Breast epithelium (tissue), 4 donors: ENCODE measurements around the gene RBM18. TPM values are rescaled to one million over a fixed set of nuclear protein-coding genes. Genes with fewer than 3 reads are reported as not detected.

Source experiments
- DNase-seq, 2 donors: peaks; one replicate each; pipeline ENCODE4 v3.0.0-alpha.2; 2019; ENCODE audit warnings: low spot score in 2 of 2
- H3K27ac ChIP-seq, 2 donors: fragments of 200-600 bp; sonication (generic) in 1 of 2; one replicate each; pipeline ENCODE4 v1.5.1; 2016 to 2019; ENCODE audit warnings: mild to moderate bottlenecking in 1 of 2
- H3K27me3 ChIP-seq, 2 donors: fragments of 200-600 bp; sonication (generic) in 1 of 2; one replicate each; pipeline versions ENCODE4 v1.5.1 to v1.6.0; 2017 to 2019; ENCODE audit warnings: control low read depth in 1 of 2, mild to moderate bottlenecking in 1 of 2
- H3K36me3 ChIP-seq: fragments of 200-600 bp; one replicate; pipeline ENCODE4 v1.5.1; 2019
- H3K4me1 ChIP-seq, 2 donors: fragments of 200-600 bp; sonication (generic); one replicate each; pipeline ENCODE4 v1.5.1; 2016 to 2019; ENCODE audit warnings: control low read depth in 1 of 2
- H3K4me3 ChIP-seq, 3 donors: fragments of 200-600 bp; sonication (generic); 1 replicate in 2 of 3; 2 replicates in 1 of 3; pipeline ENCODE4 v1.5.1; 2016 to 2019; ENCODE audit warnings: mild to moderate bottlenecking in 3 of 3, moderate library complexity in 2 of 3
- H3K9me3 ChIP-seq, 2 donors: fragments of 200-600 bp; sonication (generic) in 1 of 2; one replicate each; pipeline ENCODE4 v1.5.1; 2016 to 2019; ENCODE audit warnings: control low read depth in 1 of 2
- CTCF ChIP-seq, 3 donors: fragments of 450-650 bp; IDR thresholded peaks; one replicate each; pipeline ENCODE4 v1.5.1; 2016 to 2017; ENCODE audit warnings: antibody characterized with exemption in 3 of 3, mild to moderate bottlenecking in 3 of 3, moderate library complexity in 3 of 3
- POLR2A ChIP-seq: fragments of 450-650 bp; IDR thresholded peaks from one replicate; pipeline ENCODE4 v1.6.1; 2016; ENCODE audit warnings: antibody characterized with exemption, mild to moderate bottlenecking, moderate library complexity
- POLR2AphosphoS5 ChIP-seq, 3 donors: sonication (generic); formaldehyde crosslinking; IDR thresholded peaks; one replicate each; pipeline ENCODE4 v1.6.1; 2017; ENCODE audit warnings: antibody characterized with exemption in 3 of 3
- intact Hi-C: fragments of 100-400 bp; cut with DNase I; formaldehyde crosslinking; loops from one replicate; pipeline ENCODE4 v1.15.1; 2023; ENCODE audit warnings: low total_unique reads
- total RNA-seq, 3 donors: library from RNA; depleted of rRNA; stranded (reverse); fragments of >200 nt; gene quantifications; one replicate each; pipeline ENCODE4 v1.1.0, GENCODE V29; 2016

Gene RBM18
- total RNA-seq, 3 donors from 2014 or later, result 10.4 to 20.9 (median 13.4) TPM

- no peaks in the 10 kb centered on the region for H3K9me3 ChIP-seq
- H3K27me3 ChIP-seq, result peaks cover 13 to 82% of the 10 kb centered on the region in 2 donors
- peak overlapping the region; percentile 15 to 57 (median 21) for H3K4me3 ChIP-seq
- H3K4me1 ChIP-seq, result peaks cover 3 to 5% of the 10 kb centered on the region in 2 donors
- no peak overlapping the region for H3K27ac ChIP-seq
- intact Hi-C loops, result no loop called here
- H3K36me3 ChIP-seq, result no peaks in the 10 kb centered on the region
- DNase-seq, result no peak
- TF ChIP-seq CTCF (IDR thresholded peaks at IDR 0.05) (no peak), POLR2AphosphoS5 (IDR thresholded peaks at IDR 0.05) (no peak), POLR2A (no peak)
These were observed 39.1 kb downstream of the RBM18 start for GRCh38 chr9:122225312-122226141.

GRCh38 chr9:122223435-122223834 lies 41.2 kb downstream of the RBM18 start:
- no peak for DNase-seq
- peaks cover 12 to 86% of the 10 kb centered on the region in 2 donors for H3K27me3 ChIP-seq
- peaks cover 13 to 18% of the 10 kb centered on the region in 2 donors for H3K4me1 ChIP-seq
- no peak overlapping the region for H3K4me3 ChIP-seq
- TF ChIP-seq POLR2A (no peak), CTCF (IDR thresholded peaks at IDR 0.05) (no peak), POLR2AphosphoS5 (IDR thresholded peaks at IDR 0.05) (no peak)
- no peaks in the 10 kb centered on the region for H3K9me3 ChIP-seq
- H3K36me3 ChIP-seq, result no peaks in the 10 kb centered on the region
- intact Hi-C loops, result loop anchor here (5.0 kb wide), 1 partner anchor 1229 kb away; no protein-coding TSS in a partner anchor
- no peak overlapping the region for H3K27ac ChIP-seq

GRCh38 chr9:122222791-122223190 lies 41.8 kb downstream of the RBM18 start:
- intact Hi-C loops, result loop anchor here (5.0 kb wide), 1 partner anchor 1230 kb away; no protein-coding TSS in a partner anchor
- Histone ChIP-seq H3K4me1 (peaks cover 12 to 14% of the 10 kb centered on the region in 2 donors), H3K4me3 (no peak overlapping the region), H3K27ac (no peak overlapping the region), H3K36me3 (no peaks in the 10 kb centered on the region), H3K9me3 (no peaks in the 10 kb centered on the region), H3K27me3 (peaks cover 7 to 86% of the 10 kb centered on the region in 2 donors)
- no peak for DNase-seq
- no peak for TF ChIP-seq POLR2AphosphoS5 (IDR thresholded peaks at IDR 0.05)
- no peak for TF ChIP-seq POLR2A
- TF ChIP-seq CTCF (IDR thresholded peaks at IDR 0.05), result no peak

- intact Hi-C loops, result loop anchor here (5.0 kb wide), 1 partner anchor 1231 kb away; no protein-coding TSS in a partner anchor
- no peak for DNase-seq
- Histone ChIP-seq H3K27me3 (peaks cover 3 to 86% of the 10 kb centered on the region in 2 donors), H3K4me3 (no peak overlapping the region), H3K27ac (no peak overlapping the region), H3K36me3 (no peaks in the 10 kb centered on the region), H3K4me1 (peaks cover 12 to 14% of the 10 kb centered on the region in 2 donors), H3K9me3 (no peaks in the 10 kb centered on the region)
- TF ChIP-seq POLR2A, result no peak
- no peak for TF ChIP-seq CTCF (IDR thresholded peaks at IDR 0.05)
- no peak for TF ChIP-seq POLR2AphosphoS5 (IDR thresholded peaks at IDR 0.05)
These were observed 43.3 kb downstream of the RBM18 start for GRCh38 chr9:122221183-122221811.
